IMR-90 (cell line): ENCODE results near the gene TDRD7. TPM values are rescaled to one million over a fixed set of nuclear protein-coding genes. Genes with fewer than 3 reads are reported as not detected.

Experiments
- ATAC-seq: fragments of 200-7000 bp; cut with Tn5 transposase; 2 replicates; pipeline ENCODE4 v1.9.1; 2020; ENCODE audit warnings: low read depth, mild to moderate bottlenecking, moderate library complexity
- BruUV-seq: library from RNA; stranded (reverse); fragments of 400-500 nt; replicated peaks from 2 replicates; lab custom pipeline; 2021; lab: Mats Ljungman, UMichigan
- CTCF ChIA-PET: fragments of 300-600 bp; formaldehyde crosslinking; extraction: SDS; loops from one replicate; lab custom pipeline; 2021; ENCODE audit warnings: antibody characterized with exemption; lab: Yijun Ruan, JAX
- POLR2A ChIA-PET: fragments of 300-600 bp; sonication (Branson Sonifier 250); formaldehyde crosslinking; loops from one replicate; lab custom pipeline; 2022; ENCODE audit warnings: antibody characterized with exemption; ENCODE audit not compliant: unreplicated experiment; lab: Charles Lee
- DNase-seq: peaks from one replicate; pipeline ENCODE4 v3.0.0; 2013
- H2AFZ ChIP-seq: replicated peaks from 2 replicates; pipeline ENCODE3; 2013; ENCODE audit warnings: low read length, mild to moderate bottlenecking; ENCODE audit not compliant: poor library complexity
- H2AK5ac ChIP-seq: 2 replicates; pipeline ENCODE4 v1.6.1; 2013; ENCODE audit warnings: low read depth, low read length, inconsistent platforms
- H2AK9ac ChIP-seq: replicated peaks from 2 replicates; pipeline ENCODE3; 2013; ENCODE audit warnings: mild to moderate bottlenecking, low read depth, low read length, moderate library complexity; ENCODE audit not compliant: poor library complexity
- H2BK120ac ChIP-seq: 2 replicates; pipeline ENCODE4 v1.6.1; 2013; ENCODE audit warnings: low read depth, low read length, inconsistent platforms
- H2BK15ac ChIP-seq: 3 replicates; pipeline ENCODE4 v1.6.1; 2013; ENCODE audit warnings: low read depth, low read length, inconsistent platforms
- H2BK20ac ChIP-seq: 2 replicates; pipeline ENCODE4 v1.6.1; 2013; ENCODE audit warnings: low read depth, mild to moderate bottlenecking, inconsistent platforms, low read length, moderate library complexity
- H2BK5ac ChIP-seq: 2 replicates; pipeline ENCODE4 v1.6.1; 2013; ENCODE audit warnings: mild to moderate bottlenecking, low read depth, low read length, inconsistent platforms; ENCODE audit not compliant: poor library complexity, severe bottlenecking
- H3K14ac ChIP-seq: replicated peaks from 2 replicates; pipeline ENCODE4 v1.6.1; 2013; ENCODE audit warnings: low read depth, low read length, inconsistent platforms
- H3K18ac ChIP-seq: 2 replicates; pipeline ENCODE4 v1.6.1; 2013; ENCODE audit warnings: low read depth, low read length, control low read depth
- H3K23ac ChIP-seq: 2 replicates; pipeline ENCODE4 v1.6.1; 2013; ENCODE audit warnings: low read depth, low read length, inconsistent platforms
- H3K27ac ChIP-seq: 2 replicates; pipeline ENCODE4 v1.5.1; 2013; ENCODE audit warnings: mild to moderate bottlenecking, control low read depth, low read length; ENCODE audit not compliant: insufficient read depth
- H3K27me3 ChIP-seq: 2 replicates; pipeline ENCODE4 v1.6.1; 2013; ENCODE audit warnings: low read length; ENCODE audit not compliant: control insufficient read depth, insufficient read depth
- H3K36me3 ChIP-seq: 2 replicates; pipeline ENCODE4 v1.6.1; 2013; ENCODE audit warnings: low read length, mixed read lengths; ENCODE audit not compliant: control insufficient read depth, insufficient read depth
- H3K4ac ChIP-seq: 2 replicates; pipeline ENCODE4 v1.6.1; 2013; ENCODE audit warnings: low read depth, low read length, inconsistent platforms
- H3K4me1 ChIP-seq: 2 replicates; pipeline ENCODE4 v1.6.1; 2013; ENCODE audit warnings: low read length, mixed read lengths; ENCODE audit not compliant: control insufficient read depth, insufficient read depth
- H3K4me2 ChIP-seq: 2 replicates; pipeline ENCODE4 v1.6.1; 2013; ENCODE audit warnings: low read depth, mild to moderate bottlenecking, control low read depth, low read length, moderate library complexity
- H3K4me3 ChIP-seq: 2 replicates; pipeline ENCODE4 v1.5.1; 2013; ENCODE audit warnings: low read depth, mild to moderate bottlenecking, control low read depth, low read length, moderate library complexity; ENCODE audit not compliant: insufficient read depth
- H3K56ac ChIP-seq: 2 replicates; pipeline ENCODE4 v1.6.1; 2013; ENCODE audit warnings: low read length, inconsistent platforms; ENCODE audit not compliant: insufficient read depth; ENCODE audit errors: extremely low read depth
- H3K79me1 ChIP-seq, 2 experiments: 2 replicates each; pipeline ENCODE4 v1.6.1; 2013; ENCODE audit warnings: low read length in 2 of 2, inconsistent platforms in 1 of 2, low read depth in 1 of 2
- H3K9ac ChIP-seq: 2 replicates; pipeline ENCODE4 v1.6.1; 2013; ENCODE audit warnings: low read depth, low read length, control low read depth
- H3K9me1 ChIP-seq: 2 replicates; pipeline ENCODE4 v1.6.1; 2013; ENCODE audit warnings: low read length, inconsistent platforms; ENCODE audit not compliant: insufficient read depth
- H3K9me3 ChIP-seq: 2 replicates; pipeline ENCODE4 v1.6.1; 2013; ENCODE audit warnings: low read length; ENCODE audit not compliant: control insufficient read depth, insufficient read depth
- H4K20me1 ChIP-seq: 2 replicates; pipeline ENCODE4 v1.6.1; 2013; ENCODE audit warnings: low read length, inconsistent platforms; ENCODE audit not compliant: insufficient read depth
- H4K5ac ChIP-seq: 2 replicates; pipeline ENCODE4 v1.6.1; 2013; ENCODE audit warnings: mild to moderate bottlenecking, low read depth, low read length, control low read depth
- H4K8ac ChIP-seq, 2 experiments: 2 replicates each; pipeline ENCODE4 v1.6.1; 2013; ENCODE audit warnings: low read depth in 2 of 2, low read length in 2 of 2, control low read depth in 1 of 2, inconsistent platforms in 1 of 2
- H4K91ac ChIP-seq: 2 replicates; pipeline ENCODE4 v1.6.1; 2013; ENCODE audit warnings: low read depth, low read length, inconsistent platforms; ENCODE audit not compliant: insufficient read depth
- BHLHE40 ChIP-seq: fragments of 150-350 bp; IDR thresholded peaks from 2 replicates; pipeline ENCODE4 v1.6.1; 2016; ENCODE audit warnings: mild to moderate bottlenecking, low read depth, low read length
- CEBPB ChIP-seq: IDR thresholded peaks from 2 replicates; pipeline ENCODE4 v1.6.1; 2012; ENCODE audit warnings: low read depth, low read length, improper control_type of control experiment
- CHD1 ChIP-seq: IDR thresholded peaks from 2 replicates; pipeline ENCODE4 v1.6.1; 2012; ENCODE audit warnings: low read depth, low read length, improper control_type of control experiment
- CTCF ChIP-seq: conservative IDR thresholded peaks from 2 replicates; pipeline ENCODE4 v1.5.1; 2012; ENCODE audit warnings: mild to moderate bottlenecking, low read depth, low read length, improper control_type of control experiment
- MAFK ChIP-seq: IDR thresholded peaks from 2 replicates; pipeline ENCODE4 v1.6.1; 2012; ENCODE audit warnings: low read depth, low read length, improper control_type of control experiment
- MAZ ChIP-seq: IDR thresholded peaks from 2 replicates; pipeline ENCODE4 v1.6.1; 2012; ENCODE audit warnings: low read depth, mild to moderate bottlenecking, low read length, improper control_type of control experiment, moderate library complexity, borderline replicate concordance
- MXI1 ChIP-seq: IDR thresholded peaks from 2 replicates; pipeline ENCODE4 v1.6.1; 2012; ENCODE audit warnings: low read depth, mild to moderate bottlenecking, low read length, moderate library complexity, borderline replicate concordance
- POLR2A ChIP-seq: IDR thresholded peaks from 2 replicates; pipeline ENCODE4 v1.6.1; 2012; ENCODE audit warnings: mild to moderate bottlenecking, low read depth, low read length
- RCOR1 ChIP-seq: IDR thresholded peaks from 2 replicates; pipeline ENCODE4 v1.6.1; 2012; ENCODE audit warnings: mild to moderate bottlenecking, low read length, improper control_type of control experiment; ENCODE audit not compliant: insufficient replicate concordance
- RFX5 ChIP-seq: IDR thresholded peaks from 2 replicates; pipeline ENCODE4 v1.8.0; 2012; ENCODE audit warnings: low read depth, mild to moderate bottlenecking, low read length, moderate library complexity
- USF2 ChIP-seq: fragments of 150-350 bp; IDR thresholded peaks from 2 replicates; pipeline ENCODE4 v1.6.1; 2017; ENCODE audit warnings: mild to moderate bottlenecking, antibody characterized with exemption, low read length, low read depth
- WGBS, 2 experiments: methylation state at CpG; one replicate each; pipeline versions ENCODE4 v1.1.5 to v1.1.7; 2013; ENCODE audit warnings: missing lambda C conversion rate in 2 of 2; ENCODE audit not compliant: insufficient read length in 1 of 2; ENCODE audit errors: extremely low coverage in 2 of 2; 5-methylcytosine and 5-hydroxymethylcytosine counted together
- dilution Hi-C: fragments of 300-500 bp; cut with HindIII; formaldehyde crosslinking; loops from one replicate; pipeline ENCODE4 v1.14.3; 2018; ENCODE audit warnings: low sequenced_read_pairs; ENCODE audit not compliant: unreplicated experiment
- in situ Hi-C: fragments of 300-500 bp; cut with MboI; formaldehyde crosslinking; loops from 3 replicates; pipeline ENCODE4 v1.14.3; 2019; ENCODE audit warnings: low sequenced_read_pairs, inconsistent platforms, mixed read lengths
- intact Hi-C: fragments of 100-400 bp; cut with micrococcal nuclease; formaldehyde crosslinking; loops from 2 replicates; pipeline ENCODE4 v1.10.0; 2022
- polyA plus RNA-seq, 3 experiments: library from polyadenylated mRNA; depleted of rRNA; stranded (reverse); fragments of >200 nt; gene quantifications; 2 replicates each; pipeline ENCODE4 v1.2.3, GENCODE V29; 2012; ENCODE audit warnings: low replicate concordance in 1 of 3
- total RNA-seq: library from RNA; depleted of rRNA; stranded (reverse); fragments of >200 nt; gene quantifications from 2 replicates; pipeline ENCODE4 v1.2.3, GENCODE V29; 2012

TDRD7 gene
- total and polyA plus RNA-seq, 2 of the 4 experiments (the other 2 are of a cell fraction), result 4.4 to 9.7 TPM

GRCh38 chr9:97415146-97415545 lies 3.2 kb downstream of the TDRD7 start:
- no peak overlapping the region for H2AFZ ChIP-seq
- no peaks in the 10 kb centered on the region for H3K36me3 ChIP-seq
- no peak overlapping the region for H2BK5ac ChIP-seq
- peaks cover 4 to 14% of the 10 kb centered on the region in 2 experiments; a peak in 3 of 4 replicates for H3K79me1 ChIP-seq
- no CpG with 5 or more reads among the region's 2 CpGs for WGBS, 2 experiments
- in situ Hi-C loops (no loop called here), dilution Hi-C loops (no loop called here), intact Hi-C loops (no loop called here)
- ChIA-PET POLR2A (no interaction called here), CTCF (no interaction called here)
- H3K4me3 ChIP-seq, result no peak overlapping the region
- H2BK15ac ChIP-seq, result no peak overlapping the region
- peaks cover 3% of the 10 kb centered on the region; the same call in 1 of the 2 replicates for H3K9me1 ChIP-seq
- no peak overlapping the region for H3K23ac ChIP-seq
- ATAC-seq (no peak), DNase-seq (no peak)
- H2BK20ac ChIP-seq, result no peak overlapping the region
- no peak overlapping the region for H3K4ac ChIP-seq
- no peak overlapping the region for H4K5ac ChIP-seq
- BruUV-seq, result no TSS peak
- H3K27me3 ChIP-seq, result peaks cover 2% of the 10 kb centered on the region; the same call in 1 of the 2 replicates
- no peak overlapping the region for H3K27ac ChIP-seq
- peaks cover 7% of the 10 kb centered on the region for H3K4me1 ChIP-seq
- H3K4me2 ChIP-seq, result no peak overlapping the region
- H2AK5ac ChIP-seq, result no peak overlapping the region
- H4K8ac ChIP-seq, result no peak overlapping the region
- H3K9me3 ChIP-seq, result no peaks in the 10 kb centered on the region
- H3K14ac ChIP-seq, result no peak overlapping the region
- no peak overlapping the region for H3K56ac ChIP-seq
- H3K9ac ChIP-seq, result no peak overlapping the region
- no peak overlapping the region for H2BK120ac ChIP-seq
- TF ChIP-seq USF2, result no peak
- no peak for TF ChIP-seq MAZ
- TF ChIP-seq MAFK, result no peak
- no peak for TF ChIP-seq CHD1
- TF ChIP-seq CTCF, result no peak
- no peak for TF ChIP-seq CEBPB
- no peak for TF ChIP-seq RFX5
- no peak for TF ChIP-seq BHLHE40
- no peak for TF ChIP-seq RCOR1
- TF ChIP-seq POLR2A, result no peak
- TF ChIP-seq MXI1, result no peak
- H4K20me1 ChIP-seq, result peaks cover 12% of the 10 kb centered on the region; the same call in 1 of the 2 replicates
- H2AK9ac ChIP-seq, result no peak overlapping the region
- no peak overlapping the region for H3K18ac ChIP-seq
- H4K91ac ChIP-seq, result no peak overlapping the region
